BE2C (cell line): Measurements from ENCODE around the gene ATP6V0C.
A peak's percentile ranks its signal among the peaks of the same experiment; 100 is the strongest.
"Not testable (repeated sequence)": the region's sequence is repeated elsewhere in the genome, so short reads cannot be mapped to it uniquely, and the experiment has no call there.

Source experiments
- DNase-seq: peaks from one replicate; pipeline ENCODE4 v3.0.0-alpha.2; 2020
- H3K27me3 ChIP-seq: fragments of 250-450 bp; sonication (Bioruptor Pico); 2 replicates; pipeline ENCODE4 v1.5.1; 2020; ENCODE audit warnings: mild to moderate bottlenecking
- H3K36me3 ChIP-seq: fragments of 250-450 bp; sonication (Bioruptor Pico); 2 replicates; pipeline ENCODE4 v1.5.1; 2020; ENCODE audit warnings: mild to moderate bottlenecking
- H3K4me1 ChIP-seq: fragments of 250-450 bp; sonication (Bioruptor Pico); 2 replicates; pipeline ENCODE4 v1.5.1; 2020
- H3K4me3 ChIP-seq: 2 replicates; pipeline ENCODE4 v1.5.1; 2011; ENCODE audit warnings: low read depth, low read length
- H3K9me3 ChIP-seq: fragments of 250-450 bp; sonication (Bioruptor Pico); 2 replicates; pipeline ENCODE4 v1.5.1; 2020
- TF ChIP-seq, protein P1 (sequence below): IDR thresholded peaks from 2 replicates; pipeline ENCODE4 v1.5.1; 2012; ENCODE audit warnings: mild to moderate bottlenecking, low read depth, low read length

Gene ATP6V0C

DNA sequence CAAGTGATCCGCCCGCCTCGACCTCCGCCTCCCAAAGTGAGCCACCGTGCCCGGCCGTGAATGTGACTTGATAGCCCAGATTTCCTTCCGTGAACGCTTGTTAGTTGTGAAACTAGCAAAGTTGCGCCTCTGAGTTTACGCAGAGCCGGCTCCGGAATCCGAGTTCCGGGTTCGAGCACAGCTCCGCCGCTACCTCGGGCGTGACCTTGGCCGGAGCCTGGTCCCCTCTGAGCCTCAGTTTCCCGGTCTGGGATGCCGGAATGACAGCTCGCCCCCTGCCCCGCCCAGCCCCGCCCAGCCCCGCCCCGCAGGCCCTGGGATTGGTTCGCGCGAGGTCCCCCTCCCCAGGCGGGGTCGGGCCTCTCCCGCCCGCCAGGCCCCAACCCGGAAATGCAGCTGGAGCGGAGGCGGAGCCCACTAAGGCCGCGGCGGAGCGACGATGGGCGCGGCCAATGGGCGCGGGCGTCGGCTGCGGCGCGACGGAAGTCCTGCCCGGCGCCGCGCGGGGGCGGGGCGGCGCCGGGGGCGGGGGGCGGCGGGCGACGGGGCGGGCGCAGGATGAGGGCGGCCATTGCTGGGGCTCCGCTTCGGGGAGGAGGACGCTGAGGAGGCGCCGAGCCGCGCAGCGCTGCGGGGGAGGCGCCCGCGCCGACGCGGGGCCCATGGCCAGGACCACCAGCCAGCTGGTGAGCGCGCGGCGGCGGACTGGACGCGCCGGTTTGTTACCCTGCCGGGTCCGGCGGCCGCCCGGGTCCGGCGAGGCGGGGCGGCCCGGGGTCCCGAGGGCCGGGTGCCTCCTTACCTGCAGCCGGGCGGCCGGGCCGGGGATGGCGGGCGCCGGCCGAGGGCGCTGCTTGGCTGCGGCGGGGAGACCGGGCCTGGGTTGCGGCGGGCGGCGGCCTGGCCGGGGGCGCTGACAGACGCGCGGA is 24.0 kb downstream of the ATP6V0C start, which contains the start of gene PDPK1:
Gene PDPK1 (plus strand): TSS at position 571 of the 929 bp plus-strand sequence. CDS start 92 bp downstream, at position 663.
- Histone ChIP-seq H3K9me3 (no peaks in the 10 kb centered on the region), H3K4me3 (peak within 1 kb of the TSS; percentile 66), H3K27me3 (no peaks in the 10 kb centered on the region), H3K4me1 (no peaks in the 10 kb centered on the region), H3K36me3 (no peaks in the 10 kb centered on the region)
- TF ChIP-seq, protein P1, sequence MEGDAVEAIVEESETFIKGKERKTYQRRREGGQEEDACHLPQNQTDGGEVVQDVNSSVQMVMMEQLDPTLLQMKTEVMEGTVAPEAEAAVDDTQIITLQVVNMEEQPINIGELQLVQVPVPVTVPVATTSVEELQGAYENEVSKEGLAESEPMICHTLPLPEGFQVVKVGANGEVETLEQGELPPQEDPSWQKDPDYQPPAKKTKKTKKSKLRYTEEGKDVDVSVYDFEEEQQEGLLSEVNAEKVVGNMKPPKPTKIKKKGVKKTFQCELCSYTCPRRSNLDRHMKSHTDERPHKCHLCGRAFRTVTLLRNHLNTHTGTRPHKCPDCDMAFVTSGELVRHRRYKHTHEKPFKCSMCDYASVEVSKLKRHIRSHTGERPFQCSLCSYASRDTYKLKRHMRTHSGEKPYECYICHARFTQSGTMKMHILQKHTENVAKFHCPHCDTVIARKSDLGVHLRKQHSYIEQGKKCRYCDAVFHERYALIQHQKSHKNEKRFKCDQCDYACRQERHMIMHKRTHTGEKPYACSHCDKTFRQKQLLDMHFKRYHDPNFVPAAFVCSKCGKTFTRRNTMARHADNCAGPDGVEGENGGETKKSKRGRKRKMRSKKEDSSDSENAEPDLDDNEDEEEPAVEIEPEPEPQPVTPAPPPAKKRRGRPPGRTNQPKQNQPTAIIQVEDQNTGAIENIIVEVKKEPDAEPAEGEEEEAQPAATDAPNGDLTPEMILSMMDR, result no peak
- peak; percentile 96 for DNase-seq

DNA sequence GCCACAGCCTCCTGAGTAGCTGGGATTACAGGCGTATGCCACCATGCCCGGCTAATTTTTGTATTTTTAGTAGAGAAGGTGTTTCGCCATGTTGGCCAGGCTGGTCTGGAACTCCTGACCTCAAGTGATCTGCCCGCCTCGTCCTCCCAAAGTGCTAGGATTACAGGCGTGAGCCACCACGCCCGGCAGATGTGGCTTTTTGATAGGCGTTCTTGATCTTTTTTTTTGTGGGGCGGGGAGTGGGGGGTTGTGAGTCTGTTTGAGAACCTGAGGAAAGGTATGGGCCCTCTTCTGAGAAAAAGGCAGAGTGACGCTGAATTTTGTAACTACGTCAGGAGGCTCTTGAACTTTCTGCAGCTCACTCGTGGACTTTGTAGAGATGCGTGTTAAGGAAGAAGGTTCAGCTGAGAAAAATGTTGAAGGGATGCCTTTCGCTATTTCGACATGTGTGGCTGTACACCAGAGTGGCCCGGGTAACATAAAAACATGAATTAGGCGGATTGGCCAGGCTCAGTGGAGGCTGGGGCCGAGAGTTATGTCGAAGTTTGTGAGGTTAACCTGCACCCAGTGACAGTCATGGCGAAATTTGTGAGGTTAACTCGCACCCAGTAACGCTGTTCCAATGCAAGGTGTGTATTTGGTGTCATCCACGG is 25.6 kb downstream of the ATP6V0C start:
- H3K4me3 ChIP-seq, H3K9me3 ChIP-seq, H3K36me3 ChIP-seq: not testable (repeated sequence)

DNA sequence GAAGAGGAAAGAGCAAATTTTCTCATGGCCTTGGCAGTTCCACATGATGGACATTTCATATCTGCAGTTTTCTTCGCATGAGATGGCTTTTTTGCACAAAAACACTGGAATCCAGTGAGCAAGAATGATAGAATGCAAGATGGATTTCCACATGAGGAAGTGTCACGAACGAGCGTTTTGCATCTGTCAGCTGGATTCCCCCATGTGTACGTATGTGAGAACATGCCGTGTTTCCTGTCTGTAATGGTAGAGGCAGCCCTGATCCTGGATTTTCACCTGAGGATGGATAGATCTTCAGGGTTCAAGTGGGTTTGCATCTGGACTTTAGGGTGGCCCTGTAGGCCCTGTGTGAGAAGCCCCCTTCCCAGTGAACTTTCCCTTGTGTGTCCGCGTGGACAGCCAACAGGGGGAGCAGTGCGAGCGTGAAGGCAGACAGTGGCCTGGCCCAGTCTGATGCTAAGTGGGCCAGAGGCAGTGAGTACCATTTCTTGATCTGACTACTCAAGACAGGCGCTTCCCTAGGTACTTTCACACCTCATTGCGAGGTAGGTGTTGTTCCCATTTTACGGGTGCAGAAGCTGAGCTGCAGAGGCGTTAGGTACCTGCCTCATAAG is 26.2 kb downstream of the ATP6V0C start:
- not testable (repeated sequence) for H3K4me3 ChIP-seq
- DNase-seq, result peak; percentile 68
- TF ChIP-seq, protein P1, result peak; percentile 53

More for the DNA sequence above, 25.6 kb downstream of the ATP6V0C start:
- not testable (repeated sequence) for DNase-seq, H3K4me1 ChIP-seq, H3K27me3 ChIP-seq

DNA sequence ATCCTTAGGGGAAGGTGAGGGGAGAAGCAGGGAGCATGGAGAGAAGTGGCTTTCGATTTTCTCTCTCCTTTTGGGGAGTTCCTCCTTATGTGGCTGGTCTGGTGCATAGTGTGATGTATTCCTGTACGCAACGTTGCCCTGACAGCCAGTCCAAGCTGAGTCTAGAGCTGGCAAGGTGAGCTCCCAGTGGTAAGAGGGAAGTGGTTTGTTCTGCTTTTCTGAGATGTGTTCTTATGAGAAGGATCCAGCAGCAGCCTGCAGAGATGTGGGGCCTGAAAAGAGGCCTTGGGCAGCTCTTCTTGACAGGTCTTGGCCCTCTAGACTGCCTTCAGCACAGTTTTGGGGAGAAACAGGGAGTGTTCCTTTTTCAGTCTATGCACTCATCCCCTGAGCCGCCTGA is 27.2 kb downstream of the ATP6V0C start:
- H3K4me1 ChIP-seq, H3K36me3 ChIP-seq, H3K9me3 ChIP-seq, DNase-seq, H3K4me3 ChIP-seq, H3K27me3 ChIP-seq: not testable (repeated sequence)

More for the DNA sequence above, 26.2 kb downstream of the ATP6V0C start:
- H3K4me1 ChIP-seq, H3K27me3 ChIP-seq, H3K36me3 ChIP-seq, H3K9me3 ChIP-seq: not testable (repeated sequence)

DNA sequence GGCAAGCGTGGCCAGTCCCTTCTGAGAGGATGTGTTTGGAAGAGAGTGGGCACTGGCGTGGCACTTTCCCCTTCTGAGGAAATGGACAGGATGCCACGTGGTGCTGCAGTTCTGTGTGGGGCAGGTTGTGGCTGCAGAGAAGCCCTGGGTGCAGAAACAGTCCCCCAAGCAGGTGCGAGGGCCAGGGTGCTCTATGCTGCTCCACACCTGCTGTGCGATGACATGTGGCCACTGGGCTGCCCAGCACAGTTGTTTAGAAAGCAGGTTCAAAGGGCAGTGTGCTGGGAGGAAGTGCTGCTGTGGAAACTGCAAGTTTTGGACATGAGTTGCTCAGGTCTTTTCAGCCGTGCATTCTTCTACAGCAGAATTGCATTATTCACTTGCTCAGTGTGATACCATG is 27.7 kb downstream of the ATP6V0C start:
- not testable (repeated sequence) for H3K9me3 ChIP-seq, H3K4me3 ChIP-seq, H3K4me1 ChIP-seq, DNase-seq, H3K27me3 ChIP-seq, H3K36me3 ChIP-seq

DNA sequence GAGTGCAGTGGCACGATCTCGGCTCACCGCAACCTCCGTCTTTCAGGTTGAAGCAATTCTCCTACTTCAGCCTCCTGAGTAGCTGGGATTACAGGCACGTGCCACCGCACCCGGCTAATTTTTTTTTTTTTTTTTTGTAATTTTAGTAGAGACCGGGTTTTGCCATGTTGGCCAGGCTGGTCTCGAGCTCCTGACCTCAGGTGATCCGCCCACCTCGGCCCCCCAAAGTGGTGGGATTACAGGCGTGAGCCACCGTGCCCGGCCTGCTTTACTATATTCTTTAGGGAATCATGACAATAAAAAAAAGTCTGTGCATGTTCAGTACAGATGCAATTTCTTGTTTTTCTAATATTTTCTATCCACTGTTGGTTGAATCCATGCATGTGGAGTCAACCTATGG is 30.0 kb downstream of the ATP6V0C start:
- not testable (repeated sequence) for H3K36me3 ChIP-seq, DNase-seq, H3K9me3 ChIP-seq, H3K4me3 ChIP-seq, H3K4me1 ChIP-seq, H3K27me3 ChIP-seq

DNA sequence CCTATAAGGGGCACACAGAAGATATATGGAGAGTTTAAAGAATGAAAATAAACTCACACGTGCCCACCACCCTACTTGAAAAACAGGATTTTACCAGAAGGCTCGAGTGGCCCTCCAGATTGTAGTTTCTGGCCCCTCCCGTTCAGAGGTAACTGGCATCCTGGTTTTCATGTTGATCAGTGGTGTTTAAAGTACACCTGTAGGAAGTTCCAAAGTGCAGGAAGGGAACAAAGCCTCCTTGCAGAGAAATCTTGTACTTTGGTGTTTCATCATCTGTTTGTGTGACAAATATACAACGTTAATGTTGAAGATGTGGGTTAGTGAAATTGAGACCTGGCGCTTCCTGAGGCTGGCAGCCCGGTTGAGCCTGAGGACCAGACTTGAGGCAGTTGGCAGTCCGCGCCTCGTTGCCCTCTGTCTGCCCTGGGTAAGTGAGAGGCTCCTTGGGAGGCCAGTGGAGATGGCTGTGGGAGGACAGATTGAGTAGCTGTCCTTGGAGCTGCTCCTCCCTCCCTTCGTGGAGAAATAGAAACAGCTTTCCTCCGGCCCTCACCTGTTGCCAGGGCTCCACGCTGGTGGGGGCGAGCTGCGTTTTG is 36.6 kb downstream of the ATP6V0C start:
- not testable (repeated sequence) for H3K36me3 ChIP-seq, H3K4me1 ChIP-seq, H3K4me3 ChIP-seq, H3K27me3 ChIP-seq, H3K9me3 ChIP-seq, DNase-seq

DNA sequence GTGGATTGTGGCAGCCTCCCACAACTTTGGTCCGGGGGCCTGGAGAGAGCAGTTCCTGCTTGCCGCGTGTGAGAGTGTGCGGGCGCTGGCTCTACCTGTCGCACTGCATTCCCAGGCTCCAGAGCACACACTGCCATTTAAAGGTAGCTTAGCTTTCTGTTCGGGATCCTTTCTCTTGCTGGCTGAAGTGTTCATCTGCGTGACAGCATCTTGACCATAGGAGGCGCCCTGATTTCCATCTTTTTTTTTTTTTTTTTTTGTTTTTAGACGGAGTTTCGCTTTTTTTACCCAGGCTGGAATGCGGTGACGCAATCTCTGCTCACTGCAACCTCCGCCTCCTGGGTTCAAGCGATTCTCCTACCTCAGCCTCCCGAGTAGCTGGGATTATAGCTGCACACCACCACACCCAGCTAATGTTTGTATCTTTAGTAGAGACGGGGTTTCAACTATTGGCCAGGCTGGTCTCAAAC is 37.7 kb downstream of the ATP6V0C start:
- not testable (repeated sequence) for H3K4me3 ChIP-seq, H3K36me3 ChIP-seq, DNase-seq, H3K27me3 ChIP-seq, H3K9me3 ChIP-seq, H3K4me1 ChIP-seq

DNA sequence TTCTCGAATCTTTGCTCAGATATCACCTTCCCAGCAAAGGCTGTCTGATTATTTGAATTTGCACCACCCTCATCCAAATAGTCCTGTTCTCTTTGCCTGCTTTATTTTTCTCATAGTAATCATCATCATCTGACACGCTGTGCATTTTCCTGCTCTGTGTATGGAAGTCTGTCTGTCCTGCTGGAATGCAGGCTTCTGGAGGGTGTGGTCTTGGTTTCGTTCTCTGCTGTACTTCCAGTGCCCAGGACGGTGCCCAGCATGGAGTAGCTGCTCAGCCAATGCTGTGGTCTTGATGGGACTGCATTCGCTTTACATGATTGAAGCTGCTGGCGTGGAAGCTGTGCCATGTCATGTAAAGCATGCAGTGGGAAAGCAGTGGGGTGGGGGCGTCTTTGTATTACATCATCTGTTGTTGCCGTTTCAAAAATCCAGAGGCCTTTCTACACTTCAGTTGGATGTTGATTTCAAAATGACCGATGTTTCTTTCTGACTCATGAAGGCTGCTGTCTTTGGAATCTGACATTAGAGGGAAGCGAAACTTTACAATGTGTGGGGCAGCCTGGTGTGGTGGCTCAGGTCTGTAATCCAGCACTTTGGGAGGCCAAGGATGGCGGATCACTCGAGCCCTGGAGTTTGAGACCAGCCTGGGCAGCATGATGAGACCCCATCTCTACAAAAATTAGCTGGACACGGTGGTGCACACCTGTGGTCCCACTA is 41.1 kb downstream of the ATP6V0C start:
- not testable (repeated sequence) for H3K9me3 ChIP-seq, DNase-seq, H3K36me3 ChIP-seq, H3K27me3 ChIP-seq, H3K4me3 ChIP-seq, H3K4me1 ChIP-seq

DNA sequence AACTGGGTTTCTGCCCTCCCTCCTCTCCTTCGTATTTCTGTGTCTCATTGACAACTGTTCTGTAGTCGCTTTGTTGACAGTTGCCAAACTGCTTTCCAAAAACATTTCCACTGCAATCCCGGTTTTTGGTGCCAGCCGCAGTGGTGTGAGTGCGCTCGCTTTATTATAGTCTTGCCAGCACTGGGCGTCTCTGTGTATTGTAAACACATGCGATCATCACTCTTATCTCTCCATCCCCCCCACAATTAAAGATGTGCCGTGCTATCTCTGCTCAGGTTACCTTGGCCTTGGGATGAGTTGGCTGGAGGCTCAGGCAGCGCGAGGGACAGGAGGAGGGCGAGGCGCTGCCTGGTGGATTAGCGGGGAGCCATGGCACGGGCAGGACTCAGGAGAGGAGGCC is 43.4 kb downstream of the ATP6V0C start:
- H3K4me1 ChIP-seq, DNase-seq, H3K36me3 ChIP-seq, H3K4me3 ChIP-seq, H3K27me3 ChIP-seq, H3K9me3 ChIP-seq: not testable (repeated sequence)

DNA sequence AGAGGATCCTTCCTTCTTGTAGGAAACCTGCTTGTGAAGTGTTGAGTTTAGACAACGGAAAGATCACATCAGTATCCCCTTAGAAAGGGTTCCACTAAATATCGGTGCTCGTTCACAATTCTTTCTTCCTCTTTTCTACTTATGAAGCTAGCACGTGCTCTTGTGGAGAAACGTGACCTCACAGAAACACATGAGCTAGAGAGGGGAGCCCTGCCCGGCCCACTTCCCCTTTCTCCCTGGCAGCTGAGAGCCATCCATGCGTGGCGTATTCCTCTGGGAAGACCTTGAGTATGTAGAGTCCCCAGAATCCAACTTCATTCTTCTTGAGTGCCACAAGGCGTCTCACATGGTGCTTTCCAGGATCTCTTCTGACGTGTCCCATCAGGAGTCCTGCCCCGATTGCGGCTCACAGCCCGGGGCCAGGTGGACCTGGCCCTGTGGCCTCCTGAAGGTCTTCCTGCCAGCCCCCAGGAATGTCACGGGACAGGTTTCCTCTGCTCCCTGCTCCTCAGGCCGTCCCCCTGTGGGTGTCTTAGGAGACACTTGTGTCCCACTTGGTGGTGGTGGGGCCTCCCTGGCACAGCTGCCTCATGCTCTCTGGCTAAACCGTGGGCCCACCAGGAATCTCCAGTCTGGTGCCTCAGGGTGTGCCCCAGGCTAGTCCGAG is 46.5 kb downstream of the ATP6V0C start:
- not testable (repeated sequence) for H3K36me3 ChIP-seq, H3K4me1 ChIP-seq, H3K27me3 ChIP-seq, H3K4me3 ChIP-seq, H3K9me3 ChIP-seq, DNase-seq
